SKM-1 (cell line): ENCODE results near the gene ST8SIA6.
"Not testable (repeated sequence)": the region's sequence is repeated elsewhere in the genome, so short reads cannot be mapped to it uniquely, and the experiment has no call there.

ENCODE experiments used
- DNase-seq: peaks from one replicate; lab custom pipeline; 2025; ENCODE audit not compliant: unreplicated experiment; lab: John Stamatoyannopoulos, UW

Gene ST8SIA6

GRCh38 chr10:17460756-17461155, 6.4 kb upstream of the ST8SIA6 start:
- no peak for DNase-seq

- no peak for DNase-seq
Measured at GRCh38 chr10:17457083-17457482, 2.7 kb upstream of the ST8SIA6 start.

GRCh38 chr10:17456032-17456548, 1.7 kb upstream of the ST8SIA6 start:
- DNase-seq = no peak

DNA sequence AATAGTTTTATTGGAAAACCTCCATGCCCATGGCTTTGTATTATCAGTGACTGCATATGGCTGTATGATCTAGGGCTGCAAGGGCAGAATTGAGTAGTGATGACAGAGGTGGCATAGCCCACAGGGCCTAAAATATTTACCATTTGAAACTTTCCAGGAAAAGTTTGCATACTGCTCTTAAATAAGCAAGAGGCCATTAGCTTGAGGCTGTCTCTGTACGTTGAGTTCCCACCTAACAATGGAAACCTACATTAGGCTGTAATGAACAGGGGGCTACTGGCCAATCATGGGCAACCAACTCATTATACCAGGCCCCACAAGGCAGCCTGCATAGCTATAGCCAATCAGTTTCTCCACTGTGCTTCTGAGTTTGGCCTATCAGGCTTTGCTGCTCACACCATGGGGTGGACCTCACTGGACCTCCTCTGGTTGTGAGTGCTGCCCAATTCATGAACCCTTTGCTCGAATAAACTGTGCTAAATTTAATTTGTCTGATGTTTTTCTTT, 673 bp upstream of the ST8SIA6 start:
- DNase-seq = no peak

DNA sequence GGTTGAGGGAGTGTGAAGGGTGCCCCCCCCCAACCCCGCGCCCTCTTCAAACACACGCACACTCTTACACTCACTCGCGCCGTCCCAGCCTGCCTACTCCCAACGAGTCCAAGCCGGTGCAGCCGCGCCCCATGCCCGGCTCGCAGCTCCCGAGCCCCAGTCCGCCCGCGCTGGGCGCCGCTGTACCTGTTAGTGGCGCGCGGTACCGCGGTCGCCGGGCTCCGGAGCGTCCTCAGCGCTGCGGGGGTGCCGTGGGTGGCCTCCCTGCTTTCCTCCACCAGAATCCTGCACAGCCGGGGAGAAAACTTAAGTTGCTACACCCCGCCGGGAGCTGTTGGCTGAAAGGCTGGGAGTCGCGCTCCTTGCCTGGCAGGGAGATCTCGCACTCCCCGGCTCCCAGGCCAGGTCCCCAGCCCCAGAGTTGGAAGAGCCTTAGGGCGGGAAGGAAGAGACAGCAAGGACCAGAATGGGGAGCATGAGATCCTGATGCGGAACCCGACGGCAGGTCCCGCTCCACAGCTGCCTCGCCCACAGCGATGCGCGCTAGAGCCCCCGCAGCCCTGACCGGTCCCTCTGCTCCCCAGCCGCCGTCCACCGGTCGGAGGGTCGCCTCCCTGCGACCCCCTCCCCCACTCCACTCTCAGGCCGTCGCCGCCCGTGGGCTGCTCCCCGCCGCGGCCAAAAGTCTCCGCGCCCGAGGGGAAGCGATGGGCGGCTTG, 863 bp downstream of the ST8SIA6 start:
- DNase-seq = no peak

DNA sequence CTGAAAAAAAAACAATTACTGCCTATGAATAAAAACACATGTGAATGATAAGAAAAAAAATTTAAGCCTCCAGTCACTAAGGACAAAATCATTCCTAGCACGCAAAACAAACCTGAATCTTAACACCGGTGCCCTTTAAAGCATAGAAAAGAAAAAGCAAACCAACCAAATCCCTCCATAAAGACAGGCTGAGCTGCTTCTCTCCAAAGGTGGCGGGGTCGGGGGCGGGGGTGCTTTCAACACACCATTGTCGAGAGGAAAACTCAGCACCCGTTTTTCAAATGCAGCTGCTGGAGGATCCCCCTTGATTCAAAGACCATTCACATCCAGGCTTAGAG, 1.4 kb downstream of the ST8SIA6 start:
- DNase-seq = no peak

GRCh38 chr10:17452060-17452841, 2.1 kb downstream of the ST8SIA6 start:
- no peak for DNase-seq

DNA sequence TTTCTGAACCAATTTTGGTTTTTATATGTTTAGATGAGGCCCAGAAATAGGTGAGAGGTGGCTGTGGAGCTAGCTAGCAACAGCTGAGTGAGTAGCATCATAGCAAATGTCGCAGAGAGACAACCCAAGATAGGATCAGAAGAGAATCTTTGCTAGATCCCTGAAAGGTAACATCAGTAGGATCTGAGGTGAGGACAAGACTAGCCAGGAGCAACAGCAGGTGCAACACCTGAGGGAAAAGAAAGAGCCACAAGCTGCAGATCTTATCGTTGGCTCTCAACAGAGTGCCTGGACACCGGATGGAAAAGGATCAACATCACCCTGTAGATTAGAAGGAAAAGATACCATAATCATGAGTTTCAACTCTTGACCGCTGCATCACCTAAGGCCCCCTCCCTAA, 4.4 kb downstream of the ST8SIA6 start:
- DNase-seq = no peak

DNA sequence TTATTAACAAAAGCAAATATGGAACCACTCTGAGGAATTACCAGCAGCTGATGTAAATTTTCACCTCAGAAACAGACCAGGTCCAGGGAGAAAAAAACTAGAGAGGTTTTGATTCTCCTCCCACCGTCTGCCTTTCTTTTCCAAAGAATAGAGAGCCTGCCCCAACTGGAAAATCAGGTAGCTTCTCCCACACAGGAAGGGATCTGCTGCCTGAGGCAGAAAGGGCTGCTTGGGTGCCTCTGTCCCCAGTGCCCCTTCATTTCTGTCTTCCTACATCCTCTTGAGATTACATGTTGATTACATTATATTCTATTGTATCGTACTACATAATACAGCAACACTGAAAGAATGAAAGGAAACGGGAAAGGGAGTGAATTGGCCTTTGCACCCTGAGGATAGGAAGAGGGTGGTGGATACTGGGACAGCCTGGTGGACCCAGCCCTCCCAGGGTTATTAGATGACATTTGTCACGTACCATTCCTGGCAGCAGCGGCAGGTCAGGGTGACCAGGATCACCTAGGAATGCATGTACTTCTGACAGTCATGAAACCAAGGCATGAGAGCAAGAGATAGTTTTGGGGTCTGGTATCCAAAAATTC, 8.9 kb downstream of the ST8SIA6 start:
- no peak for DNase-seq

GRCh38 chr10:17444388-17444714, 10.0 kb downstream of the ST8SIA6 start:
- no peak for DNase-seq

DNA sequence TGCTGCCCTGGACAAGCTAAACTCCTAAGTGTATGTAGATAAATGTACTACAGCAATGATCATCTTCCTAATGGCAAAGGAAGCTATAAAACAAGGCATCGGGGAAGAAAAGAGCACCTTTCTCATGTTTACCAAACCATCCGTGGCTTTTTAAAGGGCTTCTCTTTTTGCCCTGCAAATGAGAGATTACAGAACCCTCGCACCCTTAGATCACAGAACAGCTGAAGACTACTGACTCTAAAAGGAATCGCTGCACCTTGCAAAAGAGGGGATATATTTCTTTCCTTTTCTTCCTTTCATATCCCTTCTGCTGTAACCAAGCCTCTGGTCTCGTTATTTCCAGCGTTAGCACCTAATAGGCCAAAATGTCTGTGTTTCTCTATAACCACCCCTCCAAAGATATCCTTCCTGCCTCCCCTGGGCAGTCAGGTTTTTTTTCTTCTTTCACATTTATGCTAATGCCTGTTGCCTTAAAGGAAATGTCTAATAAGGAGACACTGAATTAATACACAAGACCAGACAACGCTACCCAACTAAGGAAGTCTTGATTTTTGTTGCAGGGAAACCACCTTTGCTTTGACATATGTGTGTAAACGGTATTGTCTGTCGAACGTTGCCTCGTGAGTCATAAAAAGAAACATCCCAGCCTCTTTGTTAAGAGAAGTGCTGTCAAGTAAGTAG, 10.5 kb downstream of the ST8SIA6 start:
- DNase-seq = no peak

DNA sequence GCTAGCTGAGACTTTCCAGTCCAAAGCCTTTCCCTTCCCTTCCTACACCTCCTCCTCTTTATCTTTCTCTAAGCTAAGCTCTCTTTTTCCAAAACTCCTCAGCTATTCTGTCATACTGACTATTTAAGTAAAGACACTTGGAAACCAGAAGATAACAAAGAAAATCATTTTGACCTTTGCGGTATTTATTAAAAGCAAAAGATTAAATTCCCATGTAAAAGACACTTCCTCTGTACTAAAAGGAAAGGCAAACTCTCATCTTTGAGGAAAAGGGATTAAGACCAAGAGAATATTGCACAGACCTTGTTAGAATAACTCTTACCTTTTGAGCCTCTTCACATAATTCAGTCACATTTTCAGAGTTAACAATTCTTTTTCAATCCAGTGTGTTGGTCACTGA, 15.8 kb downstream of the ST8SIA6 start:
- DNase-seq = no peak

- DNase-seq = not testable (repeated sequence)
Measured at GRCh38 chr10:17436578-17436977, 17.8 kb downstream of the ST8SIA6 start.

- DNase-seq = no peak
Measured at GRCh38 chr10:17435953-17436352, 18.4 kb downstream of the ST8SIA6 start.

DNA sequence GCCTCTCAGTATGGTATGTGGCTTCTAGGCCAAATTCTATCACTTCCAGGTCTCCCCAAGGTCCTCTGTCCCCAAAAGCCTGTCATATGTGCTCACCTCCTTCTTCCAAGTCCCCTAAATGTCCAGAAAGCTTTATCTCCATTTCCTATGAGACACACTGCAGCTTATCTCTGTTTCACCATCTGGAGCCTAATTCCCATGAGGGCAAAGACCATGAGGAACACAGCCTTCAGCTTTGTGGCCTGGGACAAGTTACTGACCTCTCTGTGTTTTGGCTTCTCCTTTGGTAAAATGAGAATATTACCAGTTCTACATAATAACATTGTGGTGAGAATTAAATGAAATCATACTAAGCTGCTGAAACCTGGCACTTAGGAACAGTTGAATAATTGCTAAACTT, 19.2 kb downstream of the ST8SIA6 start:
- no peak for DNase-seq

DNA sequence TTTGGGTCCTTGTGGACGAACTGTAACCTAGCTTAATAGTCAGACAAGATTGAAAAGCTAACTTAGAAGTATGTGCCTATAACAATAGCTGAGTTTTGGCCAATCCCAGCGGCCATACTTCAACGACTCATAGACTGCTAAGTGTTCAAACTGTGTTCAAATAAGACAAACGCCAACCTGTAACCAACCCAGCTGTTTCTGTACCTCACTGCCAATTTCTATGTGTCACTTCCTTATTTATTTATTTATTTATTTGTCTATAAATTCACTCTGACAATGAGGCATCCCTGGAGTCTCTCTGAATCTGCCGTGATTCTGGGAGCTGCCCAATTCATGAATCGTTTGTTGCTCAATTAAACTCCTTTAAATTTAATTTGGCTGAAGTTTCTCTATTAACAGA, 21.7 kb downstream of the ST8SIA6 start:
- no peak for DNase-seq

DNA sequence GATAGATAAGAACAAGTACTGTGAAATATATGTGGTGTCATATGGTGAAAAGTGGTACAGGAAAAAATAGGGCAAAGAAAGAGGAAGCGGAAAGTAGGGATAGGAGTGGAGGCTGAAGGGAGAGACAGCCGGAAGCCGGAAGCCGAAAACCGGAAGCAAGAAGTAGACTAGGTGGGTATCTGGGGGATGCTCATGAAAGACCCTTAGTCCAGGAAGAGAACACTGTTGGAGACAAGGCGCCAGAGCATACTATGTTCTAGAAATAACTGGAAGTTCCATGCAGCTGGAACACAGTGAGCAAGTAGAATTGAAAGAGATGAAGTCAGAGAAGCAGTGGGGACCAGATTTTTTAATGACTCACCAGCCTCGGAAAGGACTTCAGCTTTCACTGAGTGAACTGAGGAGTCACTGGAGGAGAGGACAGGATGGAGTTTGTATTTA, 22.5 kb downstream of the ST8SIA6 start:
- no peak for DNase-seq

DNA sequence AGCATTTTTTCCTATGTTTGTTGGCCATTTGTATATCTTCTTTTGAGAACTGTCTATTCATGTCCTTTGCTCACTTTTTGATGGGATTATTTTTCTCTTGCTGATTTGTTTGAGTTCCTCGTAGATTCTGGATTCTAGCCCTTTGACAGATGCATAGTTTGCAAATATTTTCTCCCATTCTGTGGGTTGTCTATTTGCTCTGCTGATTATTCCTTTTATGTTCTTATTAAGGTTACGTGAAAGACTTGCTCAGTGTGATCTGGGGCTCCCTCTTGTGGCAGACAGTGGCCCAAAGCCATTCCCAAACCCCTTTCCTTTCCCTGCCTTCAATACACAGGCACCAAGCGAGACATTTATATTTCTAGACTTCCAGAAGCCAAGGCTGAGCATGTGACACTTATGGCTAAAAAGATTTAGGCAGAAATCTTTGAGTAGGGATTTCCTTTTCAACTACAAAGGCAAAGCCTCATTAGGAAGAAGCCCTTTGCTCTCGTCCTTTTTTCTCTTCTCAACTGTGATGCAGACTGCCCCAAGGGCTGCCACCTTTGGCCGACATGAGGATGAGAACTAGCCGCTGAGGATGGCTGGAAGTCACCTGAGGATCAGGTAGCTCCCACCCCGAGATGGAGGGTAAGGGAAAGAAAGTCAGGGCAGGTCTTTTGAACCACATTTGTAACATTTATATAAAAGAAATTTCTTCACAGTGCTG, 23.6 kb downstream of the ST8SIA6 start:
- peak; percentile 1 for DNase-seq

DNA sequence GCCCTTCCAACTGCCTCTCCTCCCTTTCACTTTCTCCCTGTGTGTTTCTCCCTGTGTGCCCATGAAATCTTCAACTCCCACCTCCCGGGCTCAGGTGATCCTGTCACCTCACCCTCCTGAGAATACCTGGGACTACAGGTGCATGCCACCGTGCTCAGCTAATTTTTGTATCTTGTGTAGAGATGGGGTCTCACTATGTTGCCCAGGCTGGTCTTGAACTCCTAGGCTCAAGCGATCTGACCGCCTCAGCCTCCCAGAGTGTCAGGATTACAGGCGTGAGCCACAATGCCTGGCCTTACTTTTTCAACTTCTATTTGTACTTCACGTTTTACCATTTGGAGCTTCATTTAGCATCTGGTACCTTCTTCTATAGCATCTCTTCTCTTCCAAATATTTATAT, 24.9 kb downstream of the ST8SIA6 start:
- no peak for DNase-seq

DNA sequence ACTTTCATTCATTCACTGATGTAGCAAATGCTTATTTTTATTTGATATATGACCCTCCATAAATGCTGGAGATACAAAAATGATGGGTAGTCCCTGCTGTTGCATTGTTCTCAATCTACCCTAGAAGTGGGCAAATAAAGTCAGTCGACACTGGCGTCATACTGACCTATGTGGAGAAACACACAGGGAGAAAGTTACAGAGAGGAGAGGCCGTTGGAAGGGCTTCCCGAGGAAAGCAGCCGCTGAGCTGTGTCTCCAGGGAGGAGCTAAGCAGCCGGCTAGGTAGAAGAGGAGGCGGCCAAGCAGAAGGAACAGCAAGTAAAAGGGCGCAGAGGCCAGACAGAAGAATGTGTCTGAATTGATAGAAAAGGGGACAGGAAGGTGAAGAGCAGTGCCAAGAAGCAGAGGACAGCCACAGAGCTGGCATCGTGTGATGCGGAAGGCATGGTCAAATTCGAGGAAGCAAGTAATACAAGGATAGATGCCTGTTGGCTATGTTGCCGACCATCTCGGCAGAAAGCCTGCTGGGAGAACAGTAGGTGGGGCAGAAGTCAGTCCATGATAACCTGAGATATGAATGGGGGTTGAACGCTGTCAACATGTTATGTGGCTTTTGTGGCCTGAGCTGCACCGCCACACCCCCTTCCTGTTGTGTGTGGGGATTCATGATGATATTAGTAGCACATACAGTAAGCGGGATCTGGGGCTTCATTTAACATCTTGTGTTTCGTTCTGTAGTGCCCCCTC, 25.9 kb downstream of the ST8SIA6 start:
- DNase-seq = no peak
